Measurements from ENCODE around the gene CBLC.
"Not testable (repeated sequence)": the region's sequence is repeated elsewhere in the genome, so short reads cannot be mapped to it uniquely, and the experiment has no call there.

CBLC gene

DNA sequence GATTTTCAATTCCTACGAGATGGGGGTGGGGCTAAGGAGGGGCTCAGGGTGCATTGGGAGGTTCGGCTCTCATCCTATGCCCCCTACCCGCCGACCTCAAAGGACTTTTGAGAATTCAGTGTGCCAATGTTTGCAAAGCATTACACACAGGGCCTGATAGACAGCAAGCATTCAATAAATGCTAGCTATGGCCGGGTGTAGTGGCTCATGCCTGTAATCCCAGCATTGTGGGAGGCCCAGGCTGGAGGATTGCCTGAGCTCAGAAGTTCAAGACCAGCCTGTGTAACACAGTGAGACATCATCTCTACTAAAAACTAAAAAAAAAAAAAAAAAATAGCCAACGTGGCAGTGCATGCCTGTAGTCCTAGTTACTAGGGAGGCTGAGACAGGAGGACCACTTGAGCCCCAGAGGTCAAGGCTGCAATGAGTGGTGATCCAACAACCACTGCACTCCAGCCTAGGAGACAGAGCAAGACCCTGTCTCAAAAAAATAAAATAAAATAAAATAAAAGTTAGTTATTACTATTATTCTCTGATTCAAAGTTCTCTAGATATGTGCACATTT lies 1.9 kb upstream of the CBLC start:
- DNase-seq (ENCODE audit: low read depth), result no peak
- TF ChIP-seq, protein P1, sequence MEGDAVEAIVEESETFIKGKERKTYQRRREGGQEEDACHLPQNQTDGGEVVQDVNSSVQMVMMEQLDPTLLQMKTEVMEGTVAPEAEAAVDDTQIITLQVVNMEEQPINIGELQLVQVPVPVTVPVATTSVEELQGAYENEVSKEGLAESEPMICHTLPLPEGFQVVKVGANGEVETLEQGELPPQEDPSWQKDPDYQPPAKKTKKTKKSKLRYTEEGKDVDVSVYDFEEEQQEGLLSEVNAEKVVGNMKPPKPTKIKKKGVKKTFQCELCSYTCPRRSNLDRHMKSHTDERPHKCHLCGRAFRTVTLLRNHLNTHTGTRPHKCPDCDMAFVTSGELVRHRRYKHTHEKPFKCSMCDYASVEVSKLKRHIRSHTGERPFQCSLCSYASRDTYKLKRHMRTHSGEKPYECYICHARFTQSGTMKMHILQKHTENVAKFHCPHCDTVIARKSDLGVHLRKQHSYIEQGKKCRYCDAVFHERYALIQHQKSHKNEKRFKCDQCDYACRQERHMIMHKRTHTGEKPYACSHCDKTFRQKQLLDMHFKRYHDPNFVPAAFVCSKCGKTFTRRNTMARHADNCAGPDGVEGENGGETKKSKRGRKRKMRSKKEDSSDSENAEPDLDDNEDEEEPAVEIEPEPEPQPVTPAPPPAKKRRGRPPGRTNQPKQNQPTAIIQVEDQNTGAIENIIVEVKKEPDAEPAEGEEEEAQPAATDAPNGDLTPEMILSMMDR (IDR thresholded peaks at IDR 0.05; ENCODE audit: insufficient read depth, low read depth, low read length, missing control alignments), result no peak
- no peak overlapping the region for H3K4me3 ChIP-seq (ENCODE audit: low read length)

DNA sequence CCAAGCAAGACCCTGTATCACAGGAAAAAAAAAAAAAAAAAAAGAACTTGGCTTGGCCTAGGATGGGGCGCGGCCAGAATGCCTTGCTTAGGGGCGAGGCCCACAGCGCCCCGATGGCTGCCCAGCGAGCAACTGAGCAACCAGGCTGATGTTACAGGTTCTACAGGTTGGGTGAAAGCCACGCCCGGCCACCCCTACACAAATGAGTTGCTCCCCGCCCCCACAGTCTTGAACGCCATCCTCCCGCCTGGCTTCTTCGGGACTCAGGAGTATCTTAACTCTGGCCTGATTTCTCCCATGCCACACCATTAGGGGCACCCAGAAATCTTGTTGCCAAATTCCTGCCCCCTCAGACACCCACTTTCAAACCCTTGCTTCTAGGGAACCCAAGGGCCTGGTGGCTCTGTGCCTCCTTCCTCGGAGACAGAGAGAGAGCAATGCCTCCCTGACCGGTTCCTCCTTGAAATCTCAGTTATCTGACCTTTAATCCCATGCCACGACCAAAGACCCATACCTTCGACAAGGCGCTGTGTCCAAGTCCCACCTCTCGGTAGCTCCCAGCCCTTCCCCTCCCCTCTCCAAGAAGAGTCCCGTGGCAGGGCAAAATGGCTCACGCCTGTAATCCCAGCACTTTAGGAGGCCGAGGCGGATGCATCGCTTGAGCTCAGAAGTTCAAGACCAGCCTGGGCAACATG lies 1.1 kb upstream of the CBLC start:
- H3K4me3 ChIP-seq (ENCODE audit: low read length), result peak overlapping the region; percentile 12
- peak; percentile 100 for DNase-seq (ENCODE audit: low read depth)
- TF ChIP-seq, protein P1 (IDR thresholded peaks at IDR 0.05; ENCODE audit: insufficient read depth, low read depth, low read length, missing control alignments), result peak; percentile 16

DNA sequence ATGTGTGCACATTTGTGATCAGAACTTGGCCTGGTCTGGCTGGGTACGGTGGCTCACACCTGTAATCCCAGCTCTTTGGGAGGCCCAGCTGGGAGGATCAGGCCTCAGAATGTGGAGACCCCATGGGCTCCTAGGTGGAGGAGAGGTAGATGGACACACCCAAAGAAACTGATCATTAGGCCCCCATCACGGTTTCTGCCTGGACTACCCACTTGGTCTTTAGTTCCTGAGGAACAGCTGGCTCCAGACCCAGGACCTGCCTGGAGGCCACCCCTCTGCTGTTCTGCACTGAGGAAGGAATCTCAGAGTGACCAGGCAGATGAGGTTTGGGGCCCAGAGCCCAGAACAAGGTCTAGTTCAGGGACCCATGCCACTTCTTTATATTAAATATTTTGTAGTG lies 1.5 kb downstream of the CBLC start:
- TF ChIP-seq, protein P1 (IDR thresholded peaks at IDR 0.05; ENCODE audit: insufficient read depth, low read depth, low read length, missing control alignments), result no peak
- DNase-seq (ENCODE audit: low read depth), result no peak
- peak overlapping the region; percentile 48 for H3K4me3 ChIP-seq (ENCODE audit: low read length)

DNA sequence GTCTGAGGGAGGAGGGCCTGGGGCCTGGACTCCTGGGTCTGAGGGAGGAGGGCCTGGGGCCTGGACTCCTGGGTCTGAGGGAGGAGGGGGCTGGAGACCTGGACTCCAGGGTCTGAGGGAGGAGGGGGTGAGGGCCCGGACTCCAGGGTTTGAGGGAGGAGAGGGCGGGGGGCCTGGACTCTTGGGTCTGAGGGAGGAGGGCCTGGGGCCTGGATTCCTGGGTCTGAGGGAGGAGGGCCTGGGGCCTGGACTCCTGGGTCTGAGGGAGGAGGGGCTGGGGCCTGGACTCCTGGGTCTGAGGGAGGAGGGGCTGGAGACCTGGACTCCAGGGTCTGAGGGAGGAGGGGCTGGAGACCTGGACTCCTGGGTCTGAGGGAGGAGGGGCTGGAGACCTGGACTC lies 4.0 kb downstream of the CBLC start:
- not testable (repeated sequence) for DNase-seq (ENCODE audit: low read depth)

DNA sequence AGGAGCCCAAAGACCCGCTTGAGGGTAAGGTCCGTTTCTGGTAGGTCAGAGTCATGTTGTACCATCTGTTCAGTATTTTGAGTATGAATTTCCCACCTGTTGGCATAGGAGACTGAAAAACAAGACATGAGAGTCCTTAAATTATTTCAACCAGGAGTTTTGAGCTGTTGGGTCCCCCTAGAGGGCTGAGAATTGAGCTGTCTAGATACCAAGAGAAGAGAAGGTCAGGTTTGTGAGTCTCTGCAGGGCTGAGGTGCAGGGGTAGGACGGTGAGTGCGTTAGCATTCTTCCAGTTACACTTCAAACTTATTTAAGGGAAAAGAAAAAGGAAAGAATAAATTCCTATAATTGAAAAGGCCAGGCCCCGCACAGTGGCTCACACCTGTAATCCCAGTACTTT lies 5.0 kb downstream of the CBLC start:
- H3K4me3 ChIP-seq (ENCODE audit: low read length), result no peak overlapping the region
- TF ChIP-seq, protein P1 (IDR thresholded peaks at IDR 0.05; ENCODE audit: insufficient read depth, low read depth, low read length, missing control alignments), result no peak
- no peak for DNase-seq (ENCODE audit: low read depth)

More for the DNA sequence above, 4.0 kb downstream of the CBLC start:
- not testable (repeated sequence) for H3K4me3 ChIP-seq (ENCODE audit: low read length)

DNA sequence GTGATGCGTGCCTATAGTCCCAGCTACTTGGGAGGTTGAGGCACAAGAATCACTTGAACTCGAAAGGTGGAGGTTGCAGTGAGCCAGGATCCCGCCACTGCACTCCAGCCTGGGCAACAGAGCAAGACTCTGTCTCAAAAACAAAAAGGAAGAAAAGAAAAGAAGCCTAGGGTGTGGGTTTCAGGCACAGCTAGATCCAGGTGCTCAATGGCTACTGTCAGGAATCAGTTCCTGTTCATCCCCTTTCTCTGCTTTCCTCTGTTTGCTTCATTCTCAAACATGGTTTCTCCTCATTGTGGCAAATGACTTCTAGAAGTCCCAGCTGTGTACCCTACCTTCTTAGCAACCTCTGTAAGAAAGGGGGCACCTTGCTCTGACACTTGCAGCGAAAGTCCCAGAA lies 5.9 kb downstream of the CBLC start:
- TF ChIP-seq, protein P1 (IDR thresholded peaks at IDR 0.05; ENCODE audit: insufficient read depth, low read depth, low read length, missing control alignments), result no peak
- no peak for DNase-seq (ENCODE audit: low read depth)
- no peak overlapping the region for H3K4me3 ChIP-seq (ENCODE audit: low read length)

DNA sequence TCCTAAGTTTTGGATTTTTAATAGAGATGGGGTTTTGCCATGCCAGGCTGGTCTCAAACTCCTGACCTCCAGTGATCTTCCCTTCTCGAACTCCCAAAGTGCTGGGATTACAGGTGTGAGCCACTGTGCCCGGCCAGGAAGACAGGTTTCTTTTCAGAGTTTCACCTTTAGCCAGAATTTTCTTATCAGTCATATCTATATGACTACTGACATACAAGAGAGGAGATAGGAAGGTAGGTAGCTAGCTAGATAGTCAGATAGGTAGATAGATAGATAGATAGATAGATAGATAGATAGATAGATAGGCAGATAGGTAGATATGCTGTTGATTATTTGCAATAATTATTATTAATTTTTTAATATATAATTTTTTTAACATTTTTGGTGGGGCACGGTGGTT lies 7.6 kb downstream of the CBLC start:
- no peak for DNase-seq (ENCODE audit: low read depth)
- TF ChIP-seq, protein P1 (IDR thresholded peaks at IDR 0.05; ENCODE audit: insufficient read depth, low read depth, low read length, missing control alignments), result no peak

More for the DNA sequence above, 7.6 kb downstream of the CBLC start:
- H3K4me3 ChIP-seq (ENCODE audit: low read length), result no peak overlapping the region

Measured in epithelial cell of esophagus (primary cell).